SK-N-SH (cell line): ENCODE measurements around the gene HOMER3.

ENCODE experiments used
- EP300 ChIP-seq, 2 experiments: IDR thresholded peaks; 2 replicates each; pipeline versions ENCODE4 v1.4.0 to v1.6.1; 2012; ENCODE audit warnings: borderline replicate concordance in 1 of 2, low read depth in 1 of 2, low read length in 1 of 2
- JUND ChIP-seq: IDR thresholded peaks from 2 replicates; pipeline ENCODE4 v1.4.0; 2012
- TF ChIP-seq, protein P1 (sequence below): fragments of 200-600 bp; sonication (generic); IDR thresholded peaks from 2 replicates; pipeline ENCODE4 v1.6.1; 2017; ENCODE audit warnings: antibody characterized with exemption, mild to moderate bottlenecking, moderate library complexity

DNA sequence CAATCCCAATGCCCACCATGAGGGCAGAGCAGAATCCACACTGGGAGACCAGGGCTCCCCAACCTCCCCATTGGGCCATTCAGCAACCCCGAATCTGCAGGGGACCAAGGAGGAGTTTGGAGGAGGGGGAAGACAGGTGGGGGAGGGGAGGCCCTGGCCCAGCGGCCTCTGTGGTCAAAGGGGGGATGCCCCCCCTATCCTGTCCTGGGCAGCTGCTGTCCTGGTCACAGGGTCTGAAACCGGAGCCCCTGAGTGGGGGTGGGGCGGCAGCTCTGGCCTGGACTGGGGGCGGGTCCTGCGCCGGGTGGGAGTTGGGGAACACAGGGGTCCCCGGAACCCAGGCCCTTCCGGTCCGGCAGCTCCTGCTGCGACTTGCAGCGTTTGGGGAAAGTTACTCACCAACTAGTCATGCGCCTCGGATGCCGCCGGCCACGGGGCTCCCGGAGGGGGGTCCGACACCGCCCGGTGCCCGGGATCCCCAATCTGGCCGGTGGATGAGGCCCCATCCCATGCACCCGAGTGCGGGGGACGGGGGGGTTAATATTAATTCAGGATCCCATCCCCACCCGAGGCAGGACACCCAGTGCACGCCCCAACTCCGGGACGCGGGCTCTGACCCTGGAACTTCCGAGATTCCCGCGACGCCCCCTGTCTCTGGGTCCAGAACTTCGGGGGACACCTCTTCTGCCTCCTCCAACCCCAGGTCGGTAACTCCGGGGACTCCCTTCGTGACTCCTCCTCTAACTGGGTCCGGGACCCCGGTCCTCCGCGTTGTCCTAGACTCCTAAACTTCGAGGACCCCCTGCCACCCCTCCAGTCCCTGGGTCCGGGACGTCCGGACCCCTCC is 872 bp downstream of the HOMER3 start:
- TF ChIP-seq, protein P1, sequence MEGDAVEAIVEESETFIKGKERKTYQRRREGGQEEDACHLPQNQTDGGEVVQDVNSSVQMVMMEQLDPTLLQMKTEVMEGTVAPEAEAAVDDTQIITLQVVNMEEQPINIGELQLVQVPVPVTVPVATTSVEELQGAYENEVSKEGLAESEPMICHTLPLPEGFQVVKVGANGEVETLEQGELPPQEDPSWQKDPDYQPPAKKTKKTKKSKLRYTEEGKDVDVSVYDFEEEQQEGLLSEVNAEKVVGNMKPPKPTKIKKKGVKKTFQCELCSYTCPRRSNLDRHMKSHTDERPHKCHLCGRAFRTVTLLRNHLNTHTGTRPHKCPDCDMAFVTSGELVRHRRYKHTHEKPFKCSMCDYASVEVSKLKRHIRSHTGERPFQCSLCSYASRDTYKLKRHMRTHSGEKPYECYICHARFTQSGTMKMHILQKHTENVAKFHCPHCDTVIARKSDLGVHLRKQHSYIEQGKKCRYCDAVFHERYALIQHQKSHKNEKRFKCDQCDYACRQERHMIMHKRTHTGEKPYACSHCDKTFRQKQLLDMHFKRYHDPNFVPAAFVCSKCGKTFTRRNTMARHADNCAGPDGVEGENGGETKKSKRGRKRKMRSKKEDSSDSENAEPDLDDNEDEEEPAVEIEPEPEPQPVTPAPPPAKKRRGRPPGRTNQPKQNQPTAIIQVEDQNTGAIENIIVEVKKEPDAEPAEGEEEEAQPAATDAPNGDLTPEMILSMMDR, result no peak
- TF ChIP-seq EP300 (IDR thresholded peaks at IDR 0.05; ENCODE audit: borderline replicate concordance in 1 of 2, low read depth in 1 of 2, low read length in 1 of 2), result no peak; a peak in 1 of 4 replicates
- no peak; the same call in 1 of the 2 replicates for TF ChIP-seq JUND
